ENCODE measurements around the gene NUP210L.

- TF ChIP-seq, protein P1, sequence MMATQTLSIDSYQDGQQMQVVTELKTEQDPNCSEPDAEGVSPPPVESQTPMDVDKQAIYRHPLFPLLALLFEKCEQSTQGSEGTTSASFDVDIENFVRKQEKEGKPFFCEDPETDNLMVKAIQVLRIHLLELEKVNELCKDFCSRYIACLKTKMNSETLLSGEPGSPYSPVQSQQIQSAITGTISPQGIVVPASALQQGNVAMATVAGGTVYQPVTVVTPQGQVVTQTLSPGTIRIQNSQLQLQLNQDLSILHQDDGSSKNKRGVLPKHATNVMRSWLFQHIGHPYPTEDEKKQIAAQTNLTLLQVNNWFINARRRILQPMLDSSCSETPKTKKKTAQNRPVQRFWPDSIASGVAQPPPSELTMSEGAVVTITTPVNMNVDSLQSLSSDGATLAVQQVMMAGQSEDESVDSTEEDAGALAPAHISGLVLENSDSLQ (IDR thresholded peaks at IDR 0.05) = no peak
- no peak for TF ChIP-seq BHLHE40 (IDR thresholded peaks at IDR 0.05; ENCODE audit: borderline replicate concordance)
- no peak for TF ChIP-seq FOXM1 (IDR thresholded peaks at IDR 0.05; ENCODE audit: borderline replicate concordance)
- no peak for TF ChIP-seq FOXK2 (IDR thresholded peaks at IDR 0.05)
These were observed 159.2 kb downstream of the NUP210L start for GRCh38 chr1:153995640-153996039.

Measured in HEK293T (cell line).